Fibroblast of lung (primary cell): ENCODE measurements around the gene GLTPD2. TPM values are rescaled to one million over a fixed set of nuclear protein-coding genes. Genes with fewer than 3 reads are reported as not detected.

Experiments used
- DNase-seq, 2 donors: peaks; one replicate each; pipeline versions ENCODE4 v3.0.0 to v3.0.0-alpha.2; 2010; ENCODE audit warnings: low read depth in 2 of 2
- H2AFZ ChIP-seq: 2 replicates; pipeline ENCODE4 v1.5.1; 2012; ENCODE audit warnings: low read length, control low read depth, inconsistent platforms
- H3K27ac ChIP-seq: 2 replicates; pipeline ENCODE4 v1.5.1; 2011; ENCODE audit warnings: low read length, control low read depth; ENCODE audit not compliant: insufficient read depth
- H3K27me3 ChIP-seq: 2 replicates; pipeline ENCODE4 v1.5.1; 2011; ENCODE audit warnings: mild to moderate bottlenecking, low read length; ENCODE audit not compliant: control insufficient read depth, insufficient read depth
- H3K36me3 ChIP-seq: 2 replicates; pipeline ENCODE4 v1.5.1; 2011; ENCODE audit warnings: low read length; ENCODE audit not compliant: control insufficient read depth, insufficient read depth
- H3K4me1 ChIP-seq: 2 replicates; pipeline ENCODE4 v1.5.1; 2011; ENCODE audit warnings: low read length; ENCODE audit not compliant: control insufficient read depth, insufficient read depth; ENCODE audit errors: extremely low read depth
- H3K4me2 ChIP-seq: 2 replicates; pipeline ENCODE4 v1.5.1; 2011; ENCODE audit warnings: low read length, control low read depth; ENCODE audit not compliant: insufficient read depth; ENCODE audit errors: extremely low read depth
- H3K4me3 ChIP-seq, 4 experiments: fragments of 200-600 bp in 1 of 4; sonication (generic) in 1 of 4; replicated peaks in 1 of 4; 2 replicates each; pipeline ENCODE4 v1.5.1; 2011 to 2016; ENCODE audit warnings: low read length in 4 of 4, low read depth in 3 of 4, mild to moderate bottlenecking in 3 of 4, control low read depth in 2 of 4, inconsistent platforms in 1 of 4, mixed read lengths in 1 of 4; ENCODE audit not compliant: insufficient read depth in 1 of 4; ENCODE audit errors: control extremely low read depth in 1 of 4
- H3K79me2 ChIP-seq: 2 replicates; pipeline ENCODE4 v1.5.1; 2012; ENCODE audit warnings: mild to moderate bottlenecking, low read length, inconsistent platforms; ENCODE audit not compliant: control insufficient read depth, insufficient read depth
- H3K9ac ChIP-seq: 2 replicates; pipeline ENCODE4 v1.5.1; 2011; ENCODE audit warnings: mild to moderate bottlenecking, low read length, control low read depth; ENCODE audit not compliant: insufficient read depth
- H3K9me3 ChIP-seq: 2 replicates; pipeline ENCODE4 v1.5.1; 2012; ENCODE audit warnings: low read depth, low read length; ENCODE audit not compliant: control insufficient read depth, insufficient read depth
- H4K20me1 ChIP-seq: 2 replicates; pipeline ENCODE4 v1.5.1; 2011; ENCODE audit warnings: low read length; ENCODE audit not compliant: control insufficient read depth, insufficient read depth; ENCODE audit errors: extremely low read depth
- CTCF ChIP-seq, 2 donors: IDR thresholded peaks in 1 of 2; conservative IDR thresholded peaks in 1 of 2; 1 replicate in 1 of 2; 2 replicates in 1 of 2; pipeline ENCODE4 v1.5.1; 2011 to 2012; ENCODE audit warnings: low read length in 2 of 2, control low read depth in 1 of 2, inconsistent platforms in 1 of 2, low read depth in 1 of 2, mild to moderate bottlenecking in 1 of 2
- EZH2 ChIP-seq: IDR thresholded peaks from 2 replicates; pipeline ENCODE4 v1.5.1; 2012; ENCODE audit warnings: low read length, control low read depth, mild to moderate bottlenecking; ENCODE audit errors: missing control alignments
- polyA plus RNA-seq, 2 donors: library from polyadenylated mRNA; depleted of rRNA in 1 of 2; stranded (reverse) in 1 of 2; unstranded in 1 of 2; fragments of >200 nt; gene quantifications; 2 replicates each; pipeline ENCODE4 v1.2.1, GENCODE V29; 2011 to 2012; ENCODE audit warnings: missing spikeins in 1 of 2
- total RNA-seq: library from RNA; depleted of rRNA; stranded (reverse); fragments of >200 nt; gene quantifications from 2 replicates; pipeline ENCODE4 v1.2.1, GENCODE V29; 2014

The GLTPD2 gene
- total and polyA plus RNA-seq, 2 donors (not counting 1 experiment from before 2014, with no cell fraction given), result not detected

GRCh38 chr17:4812690-4813089, 23.9 kb downstream of the GLTPD2 start:
- H3K36me3 ChIP-seq, result peaks cover 9% of the 10 kb centered on the region
- H4K20me1 ChIP-seq, result no peaks in the 10 kb centered on the region
- no peaks in the 10 kb centered on the region for H3K9me3 ChIP-seq
- H3K27me3 ChIP-seq, result no peaks in the 10 kb centered on the region
- no peaks in the 10 kb centered on the region for H3K79me2 ChIP-seq
- H3K27ac ChIP-seq, result no peak overlapping the region
- no peaks in the 10 kb centered on the region for H3K4me1 ChIP-seq
- no peak overlapping the region for H3K4me3 ChIP-seq
- no peak overlapping the region for H3K4me2 ChIP-seq
- H2AFZ ChIP-seq, result no peak overlapping the region
- H3K9ac ChIP-seq, result no peak overlapping the region
- no peak for DNase-seq
- TF ChIP-seq CTCF (conservative IDR thresholded peaks at IDR 0.05 in 1 of 2, IDR thresholded peaks at IDR 0.05 in 1 of 2; ENCODE audit: low read depth in 1 of 2, low read length in 2 of 2) (no peak), EZH2 (no peak)

- Histone ChIP-seq H2AFZ (no peak overlapping the region), H3K9ac (no peak overlapping the region), H3K27me3 (no peaks in the 10 kb centered on the region), H3K79me2 (no peaks in the 10 kb centered on the region), H3K4me1 (no peaks in the 10 kb centered on the region), H3K36me3 (peaks cover 9% of the 10 kb centered on the region), H3K9me3 (no peaks in the 10 kb centered on the region), H4K20me1 (no peaks in the 10 kb centered on the region), H3K27ac (no peak overlapping the region), H3K4me3 (no peak overlapping the region), H3K4me2 (no peak overlapping the region)
- no peak for DNase-seq
- TF ChIP-seq EZH2 (no peak), CTCF (conservative IDR thresholded peaks at IDR 0.05 in 1 of 2, IDR thresholded peaks at IDR 0.05 in 1 of 2; ENCODE audit: low read depth in 1 of 2, low read length in 2 of 2) (peak in 1 of 2 donors; percentile 44)
These were observed 26.4 kb downstream of the GLTPD2 start for GRCh38 chr17:4815043-4815675.

- no peaks in the 10 kb centered on the region for H4K20me1 ChIP-seq
- H3K4me2 ChIP-seq, result no peak overlapping the region
- no peaks in the 10 kb centered on the region for H3K27me3 ChIP-seq
- TF ChIP-seq EZH2 (no peak), CTCF (conservative IDR thresholded peaks at IDR 0.05 in 1 of 2, IDR thresholded peaks at IDR 0.05 in 1 of 2; ENCODE audit: low read depth in 1 of 2, low read length in 2 of 2) (no peak)
- H3K4me3 ChIP-seq, result no peak overlapping the region
- no peaks in the 10 kb centered on the region for H3K4me1 ChIP-seq
- no peak for DNase-seq
- H3K9me3 ChIP-seq, result no peaks in the 10 kb centered on the region
- no peak overlapping the region for H2AFZ ChIP-seq
- peaks cover 5% of the 10 kb centered on the region for H3K36me3 ChIP-seq
- H3K27ac ChIP-seq, result no peak overlapping the region
- no peaks in the 10 kb centered on the region for H3K79me2 ChIP-seq
- H3K9ac ChIP-seq, result no peak overlapping the region
These were observed 28.1 kb downstream of the GLTPD2 start for GRCh38 chr17:4816826-4817225.
